ENCODE measurements around the gene TNFSF15. TPM values are rescaled to one million over a fixed set of nuclear protein-coding genes. Genes with fewer than 3 reads are reported as not detected.

Gene TNFSF15
- total and polyA plus RNA-seq, 3 donors from 2014 or later = 0.06 to 0.40 TPM; not detected in 1

DNA sequence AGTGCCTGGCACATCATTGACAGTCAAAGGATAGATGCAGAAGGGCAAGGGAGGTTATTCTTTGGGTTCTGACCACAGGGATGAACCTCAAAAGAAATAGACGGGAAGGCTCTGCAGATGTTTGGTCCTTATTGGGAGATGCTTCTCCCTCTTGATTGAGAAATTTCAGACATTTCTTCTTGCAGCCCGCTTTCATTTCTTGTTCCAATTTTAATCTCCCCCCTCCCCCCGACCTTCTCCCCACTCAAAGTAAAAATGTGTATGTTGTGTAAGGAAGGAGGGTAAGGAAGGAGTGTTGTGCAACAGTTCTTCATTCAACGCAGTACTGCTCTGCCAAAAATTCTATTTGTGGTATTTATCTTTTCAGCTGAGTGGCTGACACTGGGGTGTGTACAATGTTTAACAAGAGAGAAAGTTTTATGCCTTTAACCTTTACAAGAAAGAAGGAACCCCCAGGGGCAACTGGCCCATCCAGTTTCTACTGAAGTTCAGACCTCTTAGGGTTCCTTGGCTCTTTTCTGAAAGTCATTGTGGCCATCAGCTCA lies 46.3 kb upstream of the TNFSF15 start:
- Histone ChIP-seq H3K4me1 (no peaks in the 10 kb centered on the region), H3K27ac (no peak overlapping the region), H3K4me3 (no peak overlapping the region), H3K9me3 (no peaks in the 10 kb centered on the region), H3K27me3 (no peaks in the 10 kb centered on the region), H3K36me3 (ENCODE audit: low read depth, missing control alignments) (no peaks in the 10 kb centered on the region)
- no peak for DNase-seq
- TF ChIP-seq, protein P1, sequence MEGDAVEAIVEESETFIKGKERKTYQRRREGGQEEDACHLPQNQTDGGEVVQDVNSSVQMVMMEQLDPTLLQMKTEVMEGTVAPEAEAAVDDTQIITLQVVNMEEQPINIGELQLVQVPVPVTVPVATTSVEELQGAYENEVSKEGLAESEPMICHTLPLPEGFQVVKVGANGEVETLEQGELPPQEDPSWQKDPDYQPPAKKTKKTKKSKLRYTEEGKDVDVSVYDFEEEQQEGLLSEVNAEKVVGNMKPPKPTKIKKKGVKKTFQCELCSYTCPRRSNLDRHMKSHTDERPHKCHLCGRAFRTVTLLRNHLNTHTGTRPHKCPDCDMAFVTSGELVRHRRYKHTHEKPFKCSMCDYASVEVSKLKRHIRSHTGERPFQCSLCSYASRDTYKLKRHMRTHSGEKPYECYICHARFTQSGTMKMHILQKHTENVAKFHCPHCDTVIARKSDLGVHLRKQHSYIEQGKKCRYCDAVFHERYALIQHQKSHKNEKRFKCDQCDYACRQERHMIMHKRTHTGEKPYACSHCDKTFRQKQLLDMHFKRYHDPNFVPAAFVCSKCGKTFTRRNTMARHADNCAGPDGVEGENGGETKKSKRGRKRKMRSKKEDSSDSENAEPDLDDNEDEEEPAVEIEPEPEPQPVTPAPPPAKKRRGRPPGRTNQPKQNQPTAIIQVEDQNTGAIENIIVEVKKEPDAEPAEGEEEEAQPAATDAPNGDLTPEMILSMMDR (IDR thresholded peaks at IDR 0.05) = no peak
- no peak for TF ChIP-seq POLR2A (IDR thresholded peaks at IDR 0.05)
- 81 to 89% methylated on average over 4 of the region's 4 CpGs for WGBS, 2 donors
- intact Hi-C loops (cut with DNase I; ENCODE audit: low total_unique reads) = no loop called here

DNA sequence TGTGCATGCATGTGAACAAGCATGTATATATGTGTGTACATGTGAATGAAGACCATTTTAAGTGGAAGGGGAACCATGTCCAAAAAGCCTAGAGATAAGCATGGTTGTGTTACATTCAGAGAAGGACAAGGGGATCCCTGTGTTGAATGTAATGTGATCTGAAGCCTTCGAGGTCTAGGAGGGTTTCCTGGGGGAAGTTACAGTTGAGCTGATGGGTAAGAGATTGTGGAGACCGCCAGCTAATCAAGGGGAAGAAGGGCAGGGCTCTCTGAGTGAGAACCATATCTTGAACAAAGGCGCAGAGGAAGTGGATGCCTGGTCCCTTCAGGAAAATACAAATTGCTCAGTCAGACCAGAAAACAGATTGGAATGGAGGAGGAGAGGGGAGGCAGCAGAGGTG lies 45.5 kb upstream of the TNFSF15 start:
- H3K27ac ChIP-seq = no peak overlapping the region
- H3K36me3 ChIP-seq (ENCODE audit: low read depth, missing control alignments) = no peaks in the 10 kb centered on the region
- H3K4me3 ChIP-seq = no peak overlapping the region
- 75 to 76% methylated on average over 3 of the region's 3 CpGs for WGBS, 2 donors
- intact Hi-C loops (cut with DNase I; ENCODE audit: low total_unique reads) = no loop called here
- H3K27me3 ChIP-seq = no peaks in the 10 kb centered on the region
- DNase-seq = no peak
- H3K4me1 ChIP-seq = no peaks in the 10 kb centered on the region
- H3K9me3 ChIP-seq = no peaks in the 10 kb centered on the region
- TF ChIP-seq, protein P1 (IDR thresholded peaks at IDR 0.05) = no peak
- no peak for TF ChIP-seq POLR2A (IDR thresholded peaks at IDR 0.05)

GRCh38 chr9:114850871-114851270 lies 45.0 kb upstream of the TNFSF15 start:
- no peak overlapping the region for H3K27ac ChIP-seq

GRCh38 chr9:114849450-114849849 lies 43.6 kb upstream of the TNFSF15 start:
- 44 to 54% methylated on average over 2 of the region's 2 CpGs for WGBS, 2 donors
- Histone ChIP-seq H3K27me3 (no peaks in the 10 kb centered on the region), H3K36me3 (ENCODE audit: low read depth, missing control alignments) (no peaks in the 10 kb centered on the region), H3K4me1 (no peaks in the 10 kb centered on the region), H3K9me3 (no peaks in the 10 kb centered on the region), H3K27ac (no peak overlapping the region), H3K4me3 (no peak overlapping the region)
- TF ChIP-seq POLR2A (IDR thresholded peaks at IDR 0.05) = no peak
- TF ChIP-seq, protein P1 (IDR thresholded peaks at IDR 0.05) = no peak
- intact Hi-C loops (cut with DNase I; ENCODE audit: low total_unique reads) = no loop called here
- DNase-seq = no peak

More at GRCh38 chr9:114850871-114851270, 45.0 kb upstream of the TNFSF15 start:
- no peaks in the 10 kb centered on the region for H3K4me1 ChIP-seq
- TF ChIP-seq, protein P1 (IDR thresholded peaks at IDR 0.05) = no peak
- no peak for TF ChIP-seq POLR2A (IDR thresholded peaks at IDR 0.05)
- DNase-seq = no peak
- no peaks in the 10 kb centered on the region for H3K27me3 ChIP-seq
- 83 to 92% methylated on average over 2 of the region's 2 CpGs for WGBS, 2 donors
- intact Hi-C loops (cut with DNase I; ENCODE audit: low total_unique reads) = no loop called here
- no peaks in the 10 kb centered on the region for H3K36me3 ChIP-seq (ENCODE audit: low read depth, missing control alignments)
- no peak overlapping the region for H3K4me3 ChIP-seq
- H3K9me3 ChIP-seq = no peaks in the 10 kb centered on the region
